ENCODE data around the gene EML1.
"Not testable (repeated sequence)": the region's sequence is repeated elsewhere in the genome, so short reads cannot be mapped to it uniquely, and the experiment has no call there.

Gene EML1

GRCh38 chr14:99755629-99756603 is 37.3 kb upstream of the EML1 start:
- no peak for DNase-seq (ENCODE audit: low spot score)

GRCh38 chr14:99756796-99757195 is 36.4 kb upstream of the EML1 start:
- DNase-seq (ENCODE audit: low spot score) = no peak

GRCh38 chr14:99757331-99758070 is 35.7 kb upstream of the EML1 start:
- no peak for DNase-seq (ENCODE audit: low spot score)

DNA sequence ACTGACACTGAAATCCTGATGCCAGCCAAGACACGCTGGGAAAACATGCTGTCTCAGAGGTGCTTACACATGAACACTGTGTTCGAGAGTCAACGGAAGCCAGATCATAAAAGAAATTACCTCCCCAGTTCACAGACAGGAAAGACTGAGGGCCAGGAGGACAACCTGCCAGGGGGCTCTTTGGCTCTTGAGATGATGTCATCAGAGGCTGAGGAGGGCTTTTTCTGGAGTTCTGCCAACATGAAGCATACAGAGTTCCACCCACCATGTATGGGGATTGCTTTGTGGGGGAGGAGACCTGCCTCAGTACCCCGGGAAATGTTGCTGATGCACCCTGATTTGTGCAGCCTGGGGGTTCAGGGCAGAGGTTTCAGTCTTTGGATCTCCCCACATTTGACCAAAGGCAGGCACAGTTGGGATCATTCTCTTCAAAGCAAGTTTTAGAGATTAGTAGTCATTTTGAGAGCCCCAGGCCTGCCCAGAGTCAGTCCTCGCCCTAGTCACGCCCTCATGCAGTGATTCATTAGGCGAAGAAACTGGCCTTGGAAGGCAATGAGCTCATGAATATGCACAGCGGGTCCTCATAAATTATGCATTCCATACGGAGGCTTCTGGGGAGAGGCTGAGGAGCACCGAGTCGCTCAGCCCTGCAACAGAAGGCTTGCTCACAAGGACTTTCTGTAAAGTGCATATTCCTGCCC is 34.9 kb upstream of the EML1 start:
- DNase-seq (ENCODE audit: low spot score) = no peak

- no peak for DNase-seq (ENCODE audit: low spot score)
Observed at GRCh38 chr14:99758872-99759545, 34.2 kb upstream of the EML1 start.

- no peak for DNase-seq (ENCODE audit: low spot score)
Observed at GRCh38 chr14:99759546-99759925, 33.7 kb upstream of the EML1 start.

DNA sequence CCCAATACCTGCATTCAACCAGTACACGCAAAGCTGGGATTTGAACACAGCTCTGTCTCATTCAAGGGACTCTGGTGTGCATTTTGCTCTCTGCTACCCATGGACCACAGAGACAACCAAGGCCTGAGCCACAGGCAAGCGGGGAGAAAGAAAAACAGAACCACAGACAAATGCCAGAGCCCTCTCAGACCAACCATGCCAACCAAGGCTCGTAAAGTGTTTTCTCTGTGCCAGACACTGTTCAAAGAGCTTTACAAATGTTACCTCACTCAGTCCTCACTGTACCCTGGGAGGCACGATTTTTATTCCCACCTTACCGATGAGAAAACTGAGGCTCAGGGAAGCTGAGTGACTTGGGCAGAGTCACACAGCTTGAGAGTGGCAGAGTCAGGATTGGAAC is 32.4 kb upstream of the EML1 start:
- no peak for DNase-seq (ENCODE audit: low spot score)

DNA sequence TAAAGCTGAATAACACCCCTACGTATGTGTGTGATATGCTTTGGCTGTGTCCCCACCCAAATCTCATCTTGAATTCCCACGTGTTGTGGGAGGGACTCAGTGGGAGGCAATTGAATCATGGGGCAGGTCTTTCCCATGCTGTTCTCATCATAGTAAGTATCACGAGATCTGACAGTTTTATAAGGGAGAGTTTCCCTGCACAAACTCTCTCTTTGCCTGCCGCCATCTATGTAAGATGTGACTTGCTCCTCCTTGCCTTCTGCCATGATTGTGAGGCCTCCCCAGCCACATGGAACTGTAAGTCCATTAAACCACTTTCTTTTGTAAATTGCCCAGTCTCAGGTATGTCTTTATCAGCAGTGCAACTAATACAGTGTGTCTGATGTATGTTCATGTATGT is 30.3 kb upstream of the EML1 start:
- DNase-seq (ENCODE audit: low spot score) = not testable (repeated sequence)

GRCh38 chr14:99763527-99764221 is 29.5 kb upstream of the EML1 start:
- no peak for DNase-seq (ENCODE audit: low spot score)

DNA sequence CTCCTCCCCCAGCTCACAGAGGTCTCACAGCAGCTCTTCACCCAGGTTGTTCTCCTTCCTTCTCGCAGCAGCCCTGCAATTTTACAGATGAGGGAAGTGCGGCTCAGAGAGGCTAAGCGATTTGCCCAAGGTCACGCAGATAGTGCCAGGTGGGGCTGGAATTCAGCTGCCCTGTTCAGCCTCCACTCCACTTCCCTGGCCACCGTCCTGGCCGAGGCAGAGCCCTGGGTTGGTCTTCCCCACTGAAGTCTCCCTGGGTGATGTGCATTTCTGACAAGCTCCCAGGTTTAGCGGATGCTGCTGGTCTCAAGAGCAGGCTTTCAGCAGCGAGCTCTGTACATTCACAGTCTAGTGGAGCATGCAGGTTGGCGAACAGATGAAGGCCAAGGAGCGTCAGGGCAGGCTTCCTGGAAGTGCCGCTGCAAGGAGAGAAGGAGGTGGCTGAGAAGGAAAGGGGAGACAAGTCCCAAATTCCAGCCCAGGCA is 28.9 kb upstream of the EML1 start:
- no peak for DNase-seq (ENCODE audit: low spot score)

DNA sequence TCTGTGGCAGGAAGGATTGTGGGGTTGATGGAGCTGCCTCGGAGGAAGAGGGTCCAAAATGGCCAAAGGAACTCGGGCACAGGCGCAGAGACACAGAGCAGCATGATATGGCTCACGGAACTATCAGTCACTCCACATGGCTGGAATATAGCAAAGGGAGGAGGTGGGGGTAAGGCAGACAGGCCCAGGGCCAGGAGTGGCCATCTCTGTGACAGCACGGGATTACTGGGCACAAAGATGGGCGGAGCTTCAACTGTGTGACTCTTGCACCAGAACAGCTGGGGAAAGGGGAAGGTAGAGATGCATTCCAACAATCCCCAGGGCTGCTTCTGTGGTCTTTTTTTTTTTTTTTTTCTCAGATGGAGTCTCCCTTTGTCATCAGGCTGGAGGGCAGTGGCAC is 24.8 kb upstream of the EML1 start:
- DNase-seq (ENCODE audit: low spot score) = no peak

DNA sequence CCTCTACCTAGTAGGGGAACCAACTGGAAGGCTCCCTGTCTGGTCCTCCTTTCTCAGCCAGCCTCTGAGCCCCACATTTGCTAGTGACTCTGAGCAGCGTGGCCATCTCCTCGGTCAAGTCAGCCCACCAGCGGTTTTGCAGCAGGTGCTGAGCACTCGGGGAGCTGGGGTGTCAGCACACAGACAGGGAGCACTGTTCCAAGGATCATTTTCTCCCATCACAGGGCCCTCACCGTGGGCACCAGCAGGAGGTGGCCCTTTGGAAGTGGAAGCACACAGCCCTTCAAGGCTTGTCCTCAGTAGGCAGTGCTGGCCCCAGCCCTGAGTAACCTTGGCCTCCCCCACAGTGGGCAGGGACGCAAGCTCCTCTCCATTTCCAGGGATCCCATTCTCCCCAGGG is 24.1 kb upstream of the EML1 start:
- no peak for DNase-seq (ENCODE audit: low spot score)

GRCh38 chr14:99769799-99770198 is 23.4 kb upstream of the EML1 start:
- DNase-seq (ENCODE audit: low spot score) = no peak

DNA sequence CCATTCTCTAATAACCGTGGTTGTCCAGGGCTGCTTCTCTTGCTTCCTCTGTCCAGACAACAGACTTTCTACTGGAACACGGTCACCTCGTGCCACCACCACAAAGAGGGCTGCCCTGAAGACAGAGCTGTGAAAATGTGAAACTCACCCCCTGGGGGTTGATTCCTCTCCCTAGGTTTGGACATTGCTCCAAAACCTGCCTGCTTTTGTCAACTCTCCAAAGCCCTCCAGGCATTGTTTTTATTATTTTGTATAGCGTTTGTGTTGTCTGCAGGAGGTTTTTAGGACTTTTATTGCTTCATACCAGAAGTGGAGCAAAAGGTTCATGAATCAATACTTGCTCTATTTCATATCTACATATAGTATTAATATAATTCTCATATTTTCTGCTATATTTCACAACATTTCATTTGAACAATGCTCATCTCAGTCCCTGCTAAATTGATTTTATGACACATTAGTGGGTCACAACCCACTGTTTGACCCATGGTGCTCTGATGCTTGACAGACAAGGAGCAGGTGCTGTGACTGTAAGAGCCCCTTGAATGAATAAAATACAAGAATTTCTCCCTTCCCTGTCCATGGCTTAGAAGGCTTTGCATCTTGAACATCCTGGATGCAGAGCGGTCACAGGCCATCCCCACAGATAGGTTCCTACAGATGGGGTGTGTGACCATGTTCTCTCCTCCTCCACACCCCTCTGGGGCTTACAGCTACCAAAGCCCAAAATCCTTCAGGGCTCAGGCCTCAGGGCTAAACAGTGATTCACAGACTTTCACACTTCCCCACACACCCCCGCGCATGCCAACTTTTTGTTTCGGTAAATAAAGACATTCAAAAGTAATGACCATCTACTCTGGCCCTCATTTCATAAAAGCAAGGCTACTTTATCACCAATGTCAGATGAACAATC is 20.6 kb upstream of the EML1 start:
- no peak for DNase-seq (ENCODE audit: low spot score)

DNA sequence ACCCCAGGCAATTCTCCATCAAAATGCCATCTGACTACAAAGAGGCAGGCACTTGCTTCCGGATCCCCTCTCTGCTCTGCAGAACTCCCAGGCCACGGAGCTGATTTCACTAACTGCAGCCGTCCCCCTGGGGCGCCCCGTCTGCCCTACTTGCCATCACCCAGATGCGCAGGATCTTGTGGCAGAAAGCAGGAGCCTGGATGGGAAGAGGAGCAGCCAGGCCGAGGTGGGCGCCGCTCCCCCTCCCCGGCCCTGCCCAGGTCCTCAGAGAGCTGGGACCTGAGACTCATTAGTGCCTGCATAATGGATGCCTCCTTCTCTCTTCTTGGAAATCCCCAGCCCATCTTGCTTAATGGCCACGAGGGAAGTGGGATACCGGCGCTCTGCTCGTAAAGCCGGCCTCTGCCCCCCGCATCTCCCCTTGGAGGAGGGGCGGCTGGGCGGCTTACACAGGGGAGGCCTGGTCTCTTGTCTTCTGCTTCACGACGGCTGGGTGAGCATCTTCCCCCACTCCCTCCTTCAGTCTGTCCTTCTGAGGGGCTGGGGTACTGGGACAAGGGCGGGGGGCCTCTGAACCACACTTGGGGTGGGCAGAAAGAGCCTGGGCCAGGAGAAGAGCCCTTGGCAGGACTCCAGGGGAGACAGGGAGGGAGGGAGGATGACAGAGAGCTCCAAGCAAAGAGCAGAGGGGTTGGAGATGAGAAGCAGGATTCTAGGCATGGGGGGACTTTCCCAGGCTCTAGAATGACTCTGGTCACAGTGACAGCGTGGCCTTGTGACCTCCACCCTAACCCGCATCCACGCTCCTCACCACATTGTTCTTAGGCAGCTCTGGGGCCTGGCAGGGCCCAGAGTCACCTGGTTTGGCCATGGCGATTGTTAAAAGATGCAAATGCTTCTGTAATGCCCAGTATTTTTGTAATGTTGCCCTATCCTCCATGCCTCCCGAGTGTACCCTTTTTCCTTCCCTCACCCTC is 19.4 kb upstream of the EML1 start:
- DNase-seq (ENCODE audit: low spot score) = no peak

GRCh38 chr14:99774556-99775307 is 18.5 kb upstream of the EML1 start:
- DNase-seq (ENCODE audit: low spot score) = no peak

- no peak for DNase-seq (ENCODE audit: low spot score)
Observed at GRCh38 chr14:99775351-99775750, 17.9 kb upstream of the EML1 start.

GRCh38 chr14:99777951-99778350 is 15.3 kb upstream of the EML1 start:
- DNase-seq (ENCODE audit: low spot score) = no peak

Data from hematopoietic multipotent progenitor cell treated with erythropoietin and hydrocortisone succinate and interleukin-3 and kit ligand, for 17 days (in vitro differentiated cells).